ENCODE measurements around the gene ZDHHC14.

- TF ChIP-seq, protein P1, sequence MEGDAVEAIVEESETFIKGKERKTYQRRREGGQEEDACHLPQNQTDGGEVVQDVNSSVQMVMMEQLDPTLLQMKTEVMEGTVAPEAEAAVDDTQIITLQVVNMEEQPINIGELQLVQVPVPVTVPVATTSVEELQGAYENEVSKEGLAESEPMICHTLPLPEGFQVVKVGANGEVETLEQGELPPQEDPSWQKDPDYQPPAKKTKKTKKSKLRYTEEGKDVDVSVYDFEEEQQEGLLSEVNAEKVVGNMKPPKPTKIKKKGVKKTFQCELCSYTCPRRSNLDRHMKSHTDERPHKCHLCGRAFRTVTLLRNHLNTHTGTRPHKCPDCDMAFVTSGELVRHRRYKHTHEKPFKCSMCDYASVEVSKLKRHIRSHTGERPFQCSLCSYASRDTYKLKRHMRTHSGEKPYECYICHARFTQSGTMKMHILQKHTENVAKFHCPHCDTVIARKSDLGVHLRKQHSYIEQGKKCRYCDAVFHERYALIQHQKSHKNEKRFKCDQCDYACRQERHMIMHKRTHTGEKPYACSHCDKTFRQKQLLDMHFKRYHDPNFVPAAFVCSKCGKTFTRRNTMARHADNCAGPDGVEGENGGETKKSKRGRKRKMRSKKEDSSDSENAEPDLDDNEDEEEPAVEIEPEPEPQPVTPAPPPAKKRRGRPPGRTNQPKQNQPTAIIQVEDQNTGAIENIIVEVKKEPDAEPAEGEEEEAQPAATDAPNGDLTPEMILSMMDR (conservative IDR thresholded peaks at IDR 0.05 in 1 of 2, IDR thresholded peaks at IDR 0.05 in 1 of 2; ENCODE audit: extremely low read depth in 1 of 2, insufficient read depth in 1 of 2, low read depth in 1 of 2, low read length in 2 of 2), result no peak
- TF ChIP-seq EZH2 (IDR thresholded peaks at IDR 0.05; ENCODE audit: borderline replicate concordance, low read length), result no peak
These were observed 10.2 kb upstream of the ZDHHC14 start for GRCh38 chr6:157370755-157371154.
